Adipose tissue (tissue), 3 donors: ENCODE results near the gene PIP4P1. TPM values are rescaled to one million over a fixed set of nuclear protein-coding genes. Genes with fewer than 3 reads are reported as not detected.

Source experiments
- H3K27ac ChIP-seq: one replicate; pipeline ENCODE4 v1.5.1; 2013; ENCODE audit warnings: low read depth, low read length
- WGBS, 3 donors: extraction: QIAGEN DNeasy Blood & Tissue Kit; methylation state at CpG; one replicate each; pipeline ENCODE4 v1.1.7; 2013; 5-methylcytosine and 5-hydroxymethylcytosine counted together
- polyA plus RNA-seq, 3 donors: library from polyadenylated mRNA; stranded (reverse); fragments of 200-250 nt; gene quantifications; one replicate each; pipeline ENCODE4 v1.2.3, GENCODE V29; 2013
- donor health status: healthy with polysubstance abuse.
- donor health status: Bipolar disorder and iron deficiency.
- donor health status: healthy.

Gene PIP4P1
- polyA plus RNA-seq, 3 donors: 19.0 to 36.6 (median 24.6) TPM

- 51 to 69% (median 59%) methylated on average over 7 of the region's 7 CpGs for WGBS, 3 donors
- no peak overlapping the region for H3K27ac ChIP-seq
These were observed 43.7 kb downstream of the PIP4P1 start for GRCh38 chr14:20417250-20418186.

GRCh38 chr14:20416223-20416622 lies 45.0 kb downstream of the PIP4P1 start:
- WGBS, 3 donors: 87 to 97% (median 96%) methylated on average over 2 of the region's 2 CpGs
- no peak overlapping the region for H3K27ac ChIP-seq

GRCh38 chr14:20415782-20416206 lies 45.4 kb downstream of the PIP4P1 start:
- 35 to 57% (median 37%) methylated on average over 3 of the region's 3 CpGs for WGBS, 3 donors
- H3K27ac ChIP-seq: no peak overlapping the region

GRCh38 chr14:20413744-20414082 lies 47.5 kb downstream of the PIP4P1 start:
- no peak overlapping the region for H3K27ac ChIP-seq
- WGBS, 3 donors: 0 to 2% (median 1%) methylated on average over 9 of the region's 9 CpGs

- 0% methylated on average over 41 to 43 of the region's 43 CpGs for WGBS, 3 donors
These were observed 48.1 kb downstream of the PIP4P1 start, which contains the start of gene TEP1 for GRCh38 chr14:20412876-20413743. Gene TEP1, minus strand, starts transcription at chr14:20413501. Its CDS starts 5,062 bp downstream, at chr14:20408439.

DNA sequence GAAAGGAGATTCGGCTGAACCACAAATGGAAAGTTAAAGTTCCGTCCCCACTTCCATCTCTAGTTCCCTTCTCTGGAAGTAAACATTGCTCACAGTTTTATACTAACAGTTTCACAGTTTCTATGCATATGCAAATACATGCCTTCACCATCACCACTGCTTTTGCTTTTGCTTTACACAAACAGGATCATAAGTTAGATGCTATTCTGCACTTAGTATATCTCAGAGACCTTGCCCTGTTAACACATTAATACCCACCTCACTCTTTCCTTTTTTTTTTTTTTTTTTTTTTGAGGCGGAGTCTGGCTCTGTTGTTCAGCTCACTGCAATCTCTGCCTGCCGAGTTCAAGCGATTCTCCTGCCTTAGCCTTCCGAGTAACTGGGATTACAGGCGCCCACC lies 48.8 kb downstream of the PIP4P1 start:
- 2 to 6% (median 2%) methylated on average over 7 of the region's 7 CpGs for WGBS, 3 donors
- no peak overlapping the region for H3K27ac ChIP-seq

More at GRCh38 chr14:20412876-20413743, 48.1 kb downstream of the PIP4P1 start, which contains the start of gene TEP1:
- H3K27ac ChIP-seq: no peak within 1 kb of the TSS

GRCh38 chr14:20409226-20409625 lies 52.0 kb downstream of the PIP4P1 start:
- no peak overlapping the region for H3K27ac ChIP-seq
- 90 to 95% (median 90%) methylated on average over 2 of the region's 2 CpGs for WGBS, 3 donors

Other genes starting within 250 kb of the PIP4P1 start
- not detected for gene OR11H6, start 237.7 kb downstream of the PIP4P1 start, polyA plus RNA-seq
- not detected for gene OR11H7, start 232.5 kb downstream of the PIP4P1 start, polyA plus RNA-seq
- gene OR11H4, start 222.1 kb downstream of the PIP4P1 start, polyA plus RNA-seq: not detected
- gene TTC5, start 155.5 kb downstream of the PIP4P1 start, polyA plus RNA-seq: 10 to 100 TPM in 1 of 3 donors, 1 to 10 TPM in 2; 3.7 to 10.1 (median 5.0) TPM
- 10 to 100 TPM; 27.7 to 59.4 (median 40.7) TPM for gene CCNB1IP1, start 128.2 kb downstream of the PIP4P1 start, polyA plus RNA-seq
- 10 to 100 TPM in 2 of 3 donors, 1 to 10 TPM in 1; 8.7 to 16.9 (median 11.0) TPM for gene PARP2, start 117.8 kb downstream of the PIP4P1 start, polyA plus RNA-seq
- 10 to 100 TPM in 2 of 3 donors, 1 to 10 TPM in 1; 5.4 to 16.2 (median 14.6) TPM for gene TEP1, start 47.9 kb downstream of the PIP4P1 start, polyA plus RNA-seq
- gene KLHL33, start 25.3 kb downstream of the PIP4P1 start, polyA plus RNA-seq: 1 to 10 TPM in 1 of 3 donors, under 1 TPM in 2; 0.09 to 1.6 (median 0.27) TPM
- 10 to 100 TPM; 19.5 to 26.7 (median 22.4) TPM for gene OSGEP, start 6.6 kb downstream of the PIP4P1 start, polyA plus RNA-seq
- gene APEX1, start 6.2 kb downstream of the PIP4P1 start, polyA plus RNA-seq: 100 to 1,000 TPM in 2 of 3 donors, 10 to 100 TPM in 1; 94.2 to 151 (median 116) TPM
- gene PNP, start 8.0 kb upstream of the PIP4P1 start, polyA plus RNA-seq: 100 to 1,000 TPM in 1 of 3 donors, 10 to 100 TPM in 2; 17.0 to 182 (median 41.7) TPM
- under 1 TPM in 2 of 3 donors, not detected in 1; 0.05 to 0.09 TPM for gene RNASE10, start 44.1 kb upstream of the PIP4P1 start, polyA plus RNA-seq
- gene RNASE9, start 99.6 kb upstream of the PIP4P1 start, polyA plus RNA-seq: not detected
- not detected for gene RNASE11, start 126.6 kb upstream of the PIP4P1 start, polyA plus RNA-seq
- gene RNASE12, start 129.9 kb upstream of the PIP4P1 start, polyA plus RNA-seq: not detected
- gene OR6S1, start 180.3 kb upstream of the PIP4P1 start, polyA plus RNA-seq: not detected
- 100 to 1,000 TPM in 1 of 3 donors, 10 to 100 TPM in 2; 19.6 to 117 (median 78.8) TPM for gene RNASE4, start 223.1 kb upstream of the PIP4P1 start, polyA plus RNA-seq
- 10 to 100 TPM; 16.0 to 71.9 (median 41.8) TPM for gene ANG, start 227.3 kb upstream of the PIP4P1 start, polyA plus RNA-seq